Smooth muscle cell (in vitro differentiated cells): Measurements from ENCODE around the gene TAOK1. TPM values are rescaled to one million over a fixed set of nuclear protein-coding genes. Genes with fewer than 3 reads are reported as not detected.

Experiments used
- DNase-seq: peaks from one replicate; lab custom pipeline; 2025; ENCODE audit not compliant: unreplicated experiment; lab: John Stamatoyannopoulos, UW
- H2AFZ ChIP-seq: fragments of 200-600 bp; sonication (generic); 2 replicates; pipeline ENCODE4 v1.6.0; 2016; ENCODE audit warnings: antibody characterized with exemption, low read depth, mild to moderate bottlenecking
- H3F3A ChIP-seq: fragments of 200-600 bp; sonication (generic); 2 replicates; pipeline ENCODE4 v1.6.0; 2017; ENCODE audit warnings: antibody characterized with exemption, low read depth
- H3K27ac ChIP-seq: fragments of 200-600 bp; sonication (generic); 2 replicates; pipeline ENCODE4 v1.5.1; 2016; ENCODE audit warnings: low read depth, mild to moderate bottlenecking
- H3K27me3 ChIP-seq: fragments of 200-600 bp; sonication (generic); 2 replicates; pipeline ENCODE4 v1.6.1; 2016; ENCODE audit warnings: low read depth, mild to moderate bottlenecking
- H3K36me3 ChIP-seq: fragments of 200-600 bp; sonication (generic); 2 replicates; pipeline ENCODE4 v1.5.1; 2016; ENCODE audit warnings: low read depth
- H3K4me1 ChIP-seq: fragments of 200-600 bp; sonication (generic); 2 replicates; pipeline ENCODE4 v1.5.1; 2016; ENCODE audit warnings: low read depth
- H3K4me2 ChIP-seq: fragments of 200-600 bp; sonication (generic); 2 replicates; pipeline ENCODE4 v1.6.0; 2016; ENCODE audit warnings: mild to moderate bottlenecking
- H3K4me3 ChIP-seq: fragments of 200-600 bp; sonication (generic); 2 replicates; pipeline ENCODE4 v1.5.1; 2016; ENCODE audit warnings: mild to moderate bottlenecking
- H3K79me2 ChIP-seq: fragments of 200-600 bp; sonication (generic); 2 replicates; pipeline ENCODE4 v1.6.0; 2016; ENCODE audit warnings: low read depth, mild to moderate bottlenecking
- H3K9ac ChIP-seq: fragments of 200-600 bp; sonication (generic); 2 replicates; pipeline ENCODE4 v1.6.0; 2016; ENCODE audit warnings: low read depth
- H3K9me3 ChIP-seq: fragments of 200-600 bp; sonication (generic); replicated peaks from 2 replicates; pipeline ENCODE4 v1.5.1; 2016; ENCODE audit warnings: low read depth
- H4K20me1 ChIP-seq: fragments of 200-600 bp; sonication (generic); 2 replicates; pipeline ENCODE4 v1.6.0; 2016; ENCODE audit warnings: low read depth
- CTCF ChIP-seq: fragments of 200-600 bp; sonication (generic); IDR thresholded peaks from 2 replicates; pipeline ENCODE4 v1.5.1; 2017; ENCODE audit warnings: borderline replicate concordance, mild to moderate bottlenecking, antibody characterized with exemption; ENCODE audit not compliant: insufficient read depth, poor library complexity, severe bottlenecking
- WGBS: methylation state at CpG from one replicate; pipeline ENCODE4 v1.1.7; 2016; ENCODE audit warnings: low lambda C conversion rate; 5-methylcytosine and 5-hydroxymethylcytosine counted together
- polyA plus RNA-seq: library from polyadenylated mRNA; unstranded; fragments of >200 nt; fragmentation: Nextera tagmentation; extraction: Ambion mirVana; gene quantifications from 2 replicates; pipeline ENCODE4 v1.2.1, GENCODE V29; 2016
- total RNA-seq: library from RNA; depleted of rRNA; stranded (reverse); fragments of >200 nt; gene quantifications from 2 replicates; pipeline ENCODE4 v1.2.3, GENCODE V29; 2014

TAOK1 gene
- total and polyA plus RNA-seq, 2 experiments from 2014 or later, result 4.7 to 58.7 TPM

DNA sequence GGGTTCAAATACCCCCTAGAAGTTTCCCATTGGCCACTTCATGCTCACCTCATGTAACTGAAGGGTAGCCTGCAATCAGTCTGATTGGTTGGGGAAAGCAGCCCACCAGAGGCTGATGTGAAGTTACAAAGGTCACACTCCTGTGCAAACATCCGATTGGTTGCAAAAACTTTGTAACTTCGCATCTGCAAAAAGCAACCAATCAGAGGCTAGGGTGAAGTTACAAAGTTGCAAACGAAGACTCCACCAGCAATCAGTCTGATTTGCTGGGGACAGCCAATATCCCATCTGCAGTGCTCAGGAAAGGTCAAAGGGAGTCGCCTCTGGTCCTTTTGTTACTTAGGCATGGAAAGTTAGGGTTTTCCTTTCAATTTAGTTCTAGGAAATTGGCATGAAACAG, 40.1 kb downstream of the TAOK1 start:
- no peak for TF ChIP-seq CTCF
- H3F3A ChIP-seq, result peaks cover 3% of the 10 kb centered on the region
- H3K4me3 ChIP-seq, result no peak overlapping the region
- no peak overlapping the region for H2AFZ ChIP-seq
- H3K4me2 ChIP-seq, result no peak overlapping the region
- H3K36me3 ChIP-seq, result no peaks in the 10 kb centered on the region
- peaks cover 100% of the 10 kb centered on the region for H4K20me1 ChIP-seq
- no peak overlapping the region for H3K27ac ChIP-seq
- H3K9ac ChIP-seq, result no peak overlapping the region
- DNase-seq, result no peak
- H3K4me1 ChIP-seq, result no peaks in the 10 kb centered on the region
- H3K79me2 ChIP-seq, result peaks cover 100% of the 10 kb centered on the region
- 94% methylated on average over 4 of the region's 4 CpGs for WGBS
- H3K9me3 ChIP-seq, result no peaks in the 10 kb centered on the region
- H3K27me3 ChIP-seq, result no peaks in the 10 kb centered on the region

DNA sequence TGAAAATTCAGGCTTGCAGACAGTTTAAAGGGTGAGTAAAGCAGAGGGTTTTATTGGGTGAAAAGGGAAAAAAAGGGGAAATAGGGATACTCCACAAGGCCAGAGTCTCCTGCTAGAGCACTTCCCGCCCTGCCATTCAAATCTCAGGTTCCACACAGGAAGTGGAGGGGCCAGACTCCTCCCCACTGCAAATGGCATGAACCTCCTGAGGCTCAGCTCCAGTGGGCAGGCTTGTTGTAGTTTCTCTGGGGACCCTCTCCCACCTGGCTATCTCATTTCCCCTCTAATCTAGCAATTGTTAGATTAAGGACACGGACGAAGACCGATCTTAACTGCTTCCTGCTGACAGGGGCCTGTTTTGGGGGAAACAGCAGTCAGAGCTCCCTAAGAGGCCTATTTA, 43.4 kb downstream of the TAOK1 start:
- H3K79me2 ChIP-seq, result peaks cover 99% of the 10 kb centered on the region
- no peak for TF ChIP-seq CTCF
- no peaks in the 10 kb centered on the region for H3K4me1 ChIP-seq
- no peaks in the 10 kb centered on the region for H3F3A ChIP-seq
- no peak overlapping the region for H3K4me2 ChIP-seq
- H2AFZ ChIP-seq, result no peak overlapping the region
- no peaks in the 10 kb centered on the region for H3K9me3 ChIP-seq
- no peak overlapping the region for H3K9ac ChIP-seq
- no peak for DNase-seq
- no peak overlapping the region for H3K27ac ChIP-seq
- H4K20me1 ChIP-seq, result peaks cover 100% of the 10 kb centered on the region
- no peaks in the 10 kb centered on the region for H3K27me3 ChIP-seq
- H3K4me3 ChIP-seq, result no peak overlapping the region
- no peaks in the 10 kb centered on the region for H3K36me3 ChIP-seq
- 84% methylated on average over 4 of the region's 4 CpGs for WGBS

DNA sequence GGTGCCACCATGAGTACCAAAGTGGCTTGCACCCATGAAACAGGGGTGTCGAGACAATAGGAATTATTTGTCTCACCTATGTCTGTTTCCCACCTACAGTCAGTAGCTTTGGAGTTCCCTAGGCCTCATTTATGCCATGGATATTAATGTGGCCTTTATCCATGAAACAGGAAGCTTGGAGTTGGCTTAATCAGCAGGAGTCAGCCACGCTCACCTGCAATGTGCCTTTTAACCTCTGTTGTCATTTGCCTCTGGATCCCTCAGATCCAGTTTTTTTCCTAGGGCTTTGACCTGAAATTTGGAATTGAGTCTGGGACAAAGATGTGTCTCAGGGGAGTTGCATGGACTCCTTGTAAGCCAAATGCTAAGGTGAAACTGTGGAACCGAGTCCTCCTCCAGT, 44.4 kb downstream of the TAOK1 start:
- H3K9ac ChIP-seq, result no peak overlapping the region
- peaks cover 99% of the 10 kb centered on the region for H3K79me2 ChIP-seq
- no peaks in the 10 kb centered on the region for H3K4me1 ChIP-seq
- no peaks in the 10 kb centered on the region for H3K9me3 ChIP-seq
- DNase-seq, result no peak
- 99% methylated on average over 3 of the region's 3 CpGs for WGBS
- H3K36me3 ChIP-seq, result no peaks in the 10 kb centered on the region
- no peaks in the 10 kb centered on the region for H3F3A ChIP-seq
- peaks cover 100% of the 10 kb centered on the region for H4K20me1 ChIP-seq
- H2AFZ ChIP-seq, result no peak overlapping the region
- no peaks in the 10 kb centered on the region for H3K27me3 ChIP-seq
- no peak overlapping the region for H3K27ac ChIP-seq
- H3K4me3 ChIP-seq, result no peak overlapping the region
- TF ChIP-seq CTCF, result no peak
- no peak overlapping the region for H3K4me2 ChIP-seq

DNA sequence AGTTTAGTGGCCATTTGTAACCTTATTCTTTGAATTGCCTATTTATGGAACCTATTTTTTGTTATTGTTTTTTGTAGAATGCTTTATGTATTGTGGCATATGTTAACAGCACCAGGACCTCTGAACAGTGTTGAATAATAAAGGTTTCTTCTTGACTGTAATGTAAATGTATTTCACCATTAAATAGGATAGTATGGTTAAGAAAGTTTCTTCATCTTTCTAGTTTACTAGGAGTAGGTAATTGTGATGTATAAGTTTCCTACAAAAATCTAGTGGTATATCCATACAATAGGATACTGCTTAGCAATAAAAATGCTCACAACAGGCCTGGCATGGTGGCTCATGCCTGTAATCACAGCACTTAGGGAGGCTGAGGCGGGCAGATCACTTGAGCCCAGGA, 52.3 kb downstream of the TAOK1 start:
- DNase-seq, result no peak
- Histone ChIP-seq H3K9ac (no peak overlapping the region), H3K4me2 (no peak overlapping the region), H3K9me3 (no peaks in the 10 kb centered on the region), H3K4me3 (no peak overlapping the region), H3K4me1 (peaks cover 5% of the 10 kb centered on the region), H4K20me1 (peaks cover 100% of the 10 kb centered on the region), H3F3A (no peaks in the 10 kb centered on the region), H3K36me3 (no peaks in the 10 kb centered on the region), H2AFZ (no peak overlapping the region), H3K79me2 (peaks cover 99% of the 10 kb centered on the region), H3K27ac (peak overlapping the region; percentile 30), H3K27me3 (no peaks in the 10 kb centered on the region)
- no peak for TF ChIP-seq CTCF
- WGBS, result 91% methylated on average over 1 of the region's 1 CpG
